Keratinocyte (primary cell): Measurements from ENCODE around the gene ARTN. TPM values are rescaled to one million over a fixed set of nuclear protein-coding genes. Genes with fewer than 3 reads are reported as not detected.

Experiments
- DNase-seq: peaks from one replicate; pipeline ENCODE4 v3.0.0-alpha.2; 2011; ENCODE audit warnings: low read depth, missing footprints, low spot score
- FAIRE-seq: peaks from 2 replicates; lab custom pipeline; 2011; peaks lifted over from hg19 to GRCh38; lab: Jason Lieb, UNC
- H2AFZ ChIP-seq: 2 replicates; pipeline ENCODE4 v1.6.0; 2012; ENCODE audit warnings: low read length, control low read depth, inconsistent platforms; ENCODE audit not compliant: control insufficient read depth
- H3K27ac ChIP-seq: 2 replicates; pipeline ENCODE4 v1.5.1; 2011; ENCODE audit warnings: low read length; ENCODE audit not compliant: control insufficient read depth, insufficient read depth
- H3K27me3 ChIP-seq: 3 replicates; pipeline ENCODE4 v1.6.0; 2011; ENCODE audit warnings: low read length; ENCODE audit not compliant: control insufficient read depth, insufficient read depth; ENCODE audit errors: extremely low read depth
- H3K36me3 ChIP-seq, 2 experiments: 2 replicates in 1 of 2; 3 replicates in 1 of 2; pipeline ENCODE4 v1.5.1; 2011; ENCODE audit warnings: low read length in 2 of 2, mild to moderate bottlenecking in 1 of 2; ENCODE audit not compliant: control insufficient read depth in 2 of 2, insufficient read depth in 2 of 2; ENCODE audit errors: extremely low read depth in 1 of 2
- H3K4me1 ChIP-seq: 3 replicates; pipeline ENCODE4 v1.5.1; 2011; ENCODE audit warnings: low read length; ENCODE audit not compliant: control insufficient read depth, insufficient read depth; ENCODE audit errors: extremely low read depth
- H3K4me2 ChIP-seq: 3 replicates; pipeline ENCODE4 v1.6.0; 2011; ENCODE audit warnings: low read depth, low read length; ENCODE audit not compliant: control insufficient read depth, insufficient read depth; ENCODE audit errors: extremely low read depth
- H3K4me3 ChIP-seq, 3 experiments: fragments of 200-600 bp in 1 of 3; sonication (generic) in 1 of 3; 2 replicates in 2 of 3; 3 replicates in 1 of 3; pipeline ENCODE4 v1.5.1; 2011 to 2016; ENCODE audit warnings: low read length in 3 of 3, mild to moderate bottlenecking in 3 of 3, control low read depth in 2 of 3, inconsistent platforms in 1 of 3, low read depth in 1 of 3, mixed read lengths in 1 of 3, mixed run types in 1 of 3, moderate library complexity in 1 of 3; ENCODE audit not compliant: control insufficient read depth in 2 of 3, insufficient read depth in 2 of 3; ENCODE audit errors: extremely low read depth in 1 of 3
- H3K79me2 ChIP-seq: 2 replicates; pipeline ENCODE4 v1.6.0; 2012; ENCODE audit warnings: low read length; ENCODE audit not compliant: control insufficient read depth, insufficient read depth
- H3K9ac ChIP-seq: 3 replicates; pipeline ENCODE4 v1.6.0; 2011; ENCODE audit warnings: low read length; ENCODE audit not compliant: control insufficient read depth, insufficient read depth; ENCODE audit errors: extremely low read depth
- H3K9me1 ChIP-seq: 3 replicates; pipeline ENCODE4 v1.6.0; 2011; ENCODE audit warnings: low read length; ENCODE audit not compliant: control insufficient read depth, insufficient read depth; ENCODE audit errors: extremely low read depth
- H3K9me3 ChIP-seq: 2 replicates; pipeline ENCODE4 v1.5.1; 2012; ENCODE audit warnings: low read depth, low read length; ENCODE audit not compliant: control insufficient read depth
- H4K20me1 ChIP-seq: 3 replicates; pipeline ENCODE4 v1.6.0; 2011; ENCODE audit warnings: low read length; ENCODE audit not compliant: control insufficient read depth, insufficient read depth; ENCODE audit errors: extremely low read depth
- CTCF ChIP-seq, 3 experiments: IDR thresholded peaks in 1 of 3; conservative IDR thresholded peaks in 1 of 3; optimal IDR thresholded peaks in 1 of 3; 2 replicates in 2 of 3; 3 replicates in 1 of 3; pipeline versions ENCODE3 to v1.5.1; 2011; ENCODE audit warnings: low read length in 3 of 3, mild to moderate bottlenecking in 3 of 3, moderate library complexity in 2 of 3, control low read depth in 1 of 3, inconsistent platforms in 1 of 3; ENCODE audit not compliant: insufficient read depth in 2 of 3; ENCODE audit errors: extremely low read depth in 1 of 3
- EZH2 ChIP-seq: IDR thresholded peaks from one replicate; pipeline ENCODE4 v1.6.1; 2012; ENCODE audit warnings: inconsistent platforms, mild to moderate bottlenecking, low read length, moderate library complexity
- dilution Hi-C: fragments of 300-500 bp; cut with MboI; formaldehyde crosslinking; loops from one replicate; pipeline ENCODE4 v1.7.0; 2020; ENCODE audit warnings: low sequenced_read_pairs; ENCODE audit not compliant: extremely low pct_ligation_motif_present
- polyA plus RNA-seq, 5 experiments: library from polyadenylated mRNA; depleted of rRNA in 3 of 5; stranded (reverse) in 3 of 5; stranded (forward) in 1 of 5; unstranded in 1 of 5; fragments of >200 nt; gene quantifications; 1 replicate in 1 of 5; 2 replicates in 3 of 5; 3 replicates in 1 of 5; pipeline versions ENCODE4 v1.2.1 to v1.2.3, GENCODE V29; 2011 to 2012; ENCODE audit warnings: missing spikeins in 2 of 5, low read depth in 1 of 5, low replicate concordance in 1 of 5

The ARTN gene
- polyA plus RNA-seq, 1 donor (not counting 4 experiments of a cell fraction or from before 2014, with no cell fraction given): 27.2 TPM

GRCh38 chr1:43908226-43908625, 25.4 kb upstream of the ARTN start:
- Histone ChIP-seq H3K9me3 (no peaks in the 10 kb centered on the region), H3K36me3 (no peaks in the 10 kb centered on the region), H3K27me3 (no peaks in the 10 kb centered on the region), H3K9me1 (no peaks in the 10 kb centered on the region), H3K4me3 (no peak overlapping the region), H3K4me2 (no peak overlapping the region), H3K27ac (no peak overlapping the region), H2AFZ (no peak overlapping the region), H4K20me1 (no peaks in the 10 kb centered on the region), H3K9ac (no peak overlapping the region), H3K4me1 (peaks cover 16% of the 10 kb centered on the region), H3K79me2 (no peaks in the 10 kb centered on the region)
- no peak for TF ChIP-seq EZH2
- no peak for TF ChIP-seq CTCF (optimal IDR thresholded peaks at IDR 0.05 in 1 of 3, IDR thresholded peaks at IDR 0.05 in 1 of 3, conservative IDR thresholded peaks at IDR 0.05 in 1 of 3; ENCODE audit: extremely low read depth in 1 of 3, insufficient read depth in 2 of 3, low read length in 3 of 3)
- DNase-seq: no peak
- no peak for FAIRE-seq
- dilution Hi-C loops: no loop called here

- no peak overlapping the region for H3K9ac ChIP-seq
- H3K9me1 ChIP-seq: no peaks in the 10 kb centered on the region
- TF ChIP-seq EZH2 (no peak), CTCF (optimal IDR thresholded peaks at IDR 0.05 in 1 of 3, IDR thresholded peaks at IDR 0.05 in 1 of 3, conservative IDR thresholded peaks at IDR 0.05 in 1 of 3; ENCODE audit: extremely low read depth in 1 of 3, insufficient read depth in 2 of 3, low read length in 3 of 3) (peak; percentile 39 to 67 (median 47))
- no peak overlapping the region for H3K4me2 ChIP-seq
- no peak overlapping the region for H3K27ac ChIP-seq
- no peaks in the 10 kb centered on the region for H4K20me1 ChIP-seq
- FAIRE-seq (peak; percentile 48), DNase-seq (no peak)
- no peak overlapping the region for H2AFZ ChIP-seq
- H3K27me3 ChIP-seq: no peaks in the 10 kb centered on the region
- H3K4me3 ChIP-seq: no peak overlapping the region
- H3K36me3 ChIP-seq: no peaks in the 10 kb centered on the region
- no peaks in the 10 kb centered on the region for H3K9me3 ChIP-seq
- peaks cover 22% of the 10 kb centered on the region for H3K4me1 ChIP-seq
- dilution Hi-C loops: no loop called here
- H3K79me2 ChIP-seq: no peaks in the 10 kb centered on the region
Observed at GRCh38 chr1:43908858-43909257, 24.7 kb upstream of the ARTN start.
